IMR-90 (cell line): ENCODE measurements around the gene BMERB1. TPM values are rescaled to one million over a fixed set of nuclear protein-coding genes. Genes with fewer than 3 reads are reported as not detected.

ENCODE experiments used
- ATAC-seq: fragments of 200-7000 bp; cut with Tn5 transposase; 2 replicates; pipeline ENCODE4 v1.9.1; 2020; ENCODE audit warnings: low read depth, mild to moderate bottlenecking, moderate library complexity
- BruUV-seq: library from RNA; stranded (reverse); fragments of 400-500 nt; replicated peaks from 2 replicates; lab custom pipeline; 2021; lab: Mats Ljungman, UMichigan
- CTCF ChIA-PET: fragments of 300-600 bp; formaldehyde crosslinking; extraction: SDS; loops from one replicate; lab custom pipeline; 2021; ENCODE audit warnings: antibody characterized with exemption; lab: Yijun Ruan, JAX
- POLR2A ChIA-PET: fragments of 300-600 bp; sonication (Branson Sonifier 250); formaldehyde crosslinking; loops from one replicate; lab custom pipeline; 2022; ENCODE audit warnings: antibody characterized with exemption; ENCODE audit not compliant: unreplicated experiment; lab: Charles Lee
- DNase-seq: peaks from one replicate; pipeline ENCODE4 v3.0.0; 2013
- H2AFZ ChIP-seq: replicated peaks from 2 replicates; pipeline ENCODE3; 2013; ENCODE audit warnings: low read length, mild to moderate bottlenecking; ENCODE audit not compliant: poor library complexity
- H2AK5ac ChIP-seq: 2 replicates; pipeline ENCODE4 v1.6.1; 2013; ENCODE audit warnings: low read depth, low read length, inconsistent platforms
- H2AK9ac ChIP-seq: replicated peaks from 2 replicates; pipeline ENCODE3; 2013; ENCODE audit warnings: mild to moderate bottlenecking, low read depth, low read length, moderate library complexity; ENCODE audit not compliant: poor library complexity
- H2BK120ac ChIP-seq: 2 replicates; pipeline ENCODE4 v1.6.1; 2013; ENCODE audit warnings: low read depth, low read length, inconsistent platforms
- H2BK15ac ChIP-seq: 3 replicates; pipeline ENCODE4 v1.6.1; 2013; ENCODE audit warnings: low read depth, low read length, inconsistent platforms
- H2BK20ac ChIP-seq: 2 replicates; pipeline ENCODE4 v1.6.1; 2013; ENCODE audit warnings: low read depth, mild to moderate bottlenecking, inconsistent platforms, low read length, moderate library complexity
- H2BK5ac ChIP-seq: 2 replicates; pipeline ENCODE4 v1.6.1; 2013; ENCODE audit warnings: mild to moderate bottlenecking, low read depth, low read length, inconsistent platforms; ENCODE audit not compliant: poor library complexity, severe bottlenecking
- H3K14ac ChIP-seq: replicated peaks from 2 replicates; pipeline ENCODE4 v1.6.1; 2013; ENCODE audit warnings: low read depth, low read length, inconsistent platforms
- H3K18ac ChIP-seq: 2 replicates; pipeline ENCODE4 v1.6.1; 2013; ENCODE audit warnings: low read depth, low read length, control low read depth
- H3K23ac ChIP-seq: 2 replicates; pipeline ENCODE4 v1.6.1; 2013; ENCODE audit warnings: low read depth, low read length, inconsistent platforms
- H3K27ac ChIP-seq: 2 replicates; pipeline ENCODE4 v1.5.1; 2013; ENCODE audit warnings: mild to moderate bottlenecking, control low read depth, low read length; ENCODE audit not compliant: insufficient read depth
- H3K27me3 ChIP-seq: 2 replicates; pipeline ENCODE4 v1.6.1; 2013; ENCODE audit warnings: low read length; ENCODE audit not compliant: control insufficient read depth, insufficient read depth
- H3K36me3 ChIP-seq: 2 replicates; pipeline ENCODE4 v1.6.1; 2013; ENCODE audit warnings: low read length, mixed read lengths; ENCODE audit not compliant: control insufficient read depth, insufficient read depth
- H3K4ac ChIP-seq: 2 replicates; pipeline ENCODE4 v1.6.1; 2013; ENCODE audit warnings: low read depth, low read length, inconsistent platforms
- H3K4me1 ChIP-seq: 2 replicates; pipeline ENCODE4 v1.6.1; 2013; ENCODE audit warnings: low read length, mixed read lengths; ENCODE audit not compliant: control insufficient read depth, insufficient read depth
- H3K4me2 ChIP-seq: 2 replicates; pipeline ENCODE4 v1.6.1; 2013; ENCODE audit warnings: low read depth, mild to moderate bottlenecking, control low read depth, low read length, moderate library complexity
- H3K4me3 ChIP-seq: 2 replicates; pipeline ENCODE4 v1.5.1; 2013; ENCODE audit warnings: low read depth, mild to moderate bottlenecking, control low read depth, low read length, moderate library complexity; ENCODE audit not compliant: insufficient read depth
- H3K56ac ChIP-seq: 2 replicates; pipeline ENCODE4 v1.6.1; 2013; ENCODE audit warnings: low read length, inconsistent platforms; ENCODE audit not compliant: insufficient read depth; ENCODE audit errors: extremely low read depth
- H3K79me1 ChIP-seq, 2 experiments: 2 replicates each; pipeline ENCODE4 v1.6.1; 2013; ENCODE audit warnings: low read length in 2 of 2, inconsistent platforms in 1 of 2, low read depth in 1 of 2
- H3K9ac ChIP-seq: 2 replicates; pipeline ENCODE4 v1.6.1; 2013; ENCODE audit warnings: low read depth, low read length, control low read depth
- H3K9me1 ChIP-seq: 2 replicates; pipeline ENCODE4 v1.6.1; 2013; ENCODE audit warnings: low read length, inconsistent platforms; ENCODE audit not compliant: insufficient read depth
- H3K9me3 ChIP-seq: 2 replicates; pipeline ENCODE4 v1.6.1; 2013; ENCODE audit warnings: low read length; ENCODE audit not compliant: control insufficient read depth, insufficient read depth
- H4K20me1 ChIP-seq: 2 replicates; pipeline ENCODE4 v1.6.1; 2013; ENCODE audit warnings: low read length, inconsistent platforms; ENCODE audit not compliant: insufficient read depth
- H4K5ac ChIP-seq: 2 replicates; pipeline ENCODE4 v1.6.1; 2013; ENCODE audit warnings: mild to moderate bottlenecking, low read depth, low read length, control low read depth
- H4K8ac ChIP-seq, 2 experiments: 2 replicates each; pipeline ENCODE4 v1.6.1; 2013; ENCODE audit warnings: low read depth in 2 of 2, low read length in 2 of 2, control low read depth in 1 of 2, inconsistent platforms in 1 of 2
- H4K91ac ChIP-seq: 2 replicates; pipeline ENCODE4 v1.6.1; 2013; ENCODE audit warnings: low read depth, low read length, inconsistent platforms; ENCODE audit not compliant: insufficient read depth
- BHLHE40 ChIP-seq: fragments of 150-350 bp; IDR thresholded peaks from 2 replicates; pipeline ENCODE4 v1.6.1; 2016; ENCODE audit warnings: mild to moderate bottlenecking, low read depth, low read length
- CEBPB ChIP-seq: IDR thresholded peaks from 2 replicates; pipeline ENCODE4 v1.6.1; 2012; ENCODE audit warnings: low read depth, low read length, improper control_type of control experiment
- CHD1 ChIP-seq: IDR thresholded peaks from 2 replicates; pipeline ENCODE4 v1.6.1; 2012; ENCODE audit warnings: low read depth, low read length, improper control_type of control experiment
- CTCF ChIP-seq: conservative IDR thresholded peaks from 2 replicates; pipeline ENCODE4 v1.5.1; 2012; ENCODE audit warnings: mild to moderate bottlenecking, low read depth, low read length, improper control_type of control experiment
- FOS ChIP-seq: fragments of 150-350 bp; IDR thresholded peaks from 2 replicates; pipeline ENCODE4 v1.6.1; 2016; ENCODE audit warnings: low read depth, low read length
- MAFK ChIP-seq: IDR thresholded peaks from 2 replicates; pipeline ENCODE4 v1.6.1; 2012; ENCODE audit warnings: low read depth, low read length, improper control_type of control experiment
- MAZ ChIP-seq: IDR thresholded peaks from 2 replicates; pipeline ENCODE4 v1.6.1; 2012; ENCODE audit warnings: low read depth, mild to moderate bottlenecking, low read length, improper control_type of control experiment, moderate library complexity, borderline replicate concordance
- MXI1 ChIP-seq: IDR thresholded peaks from 2 replicates; pipeline ENCODE4 v1.6.1; 2012; ENCODE audit warnings: low read depth, mild to moderate bottlenecking, low read length, moderate library complexity, borderline replicate concordance
- NFE2L2 ChIP-seq: fragments of 150-350 bp; IDR thresholded peaks from 2 replicates; pipeline ENCODE4 v1.6.1; 2016; ENCODE audit warnings: low read depth, mild to moderate bottlenecking, low read length
- POLR2A ChIP-seq: IDR thresholded peaks from 2 replicates; pipeline ENCODE4 v1.6.1; 2012; ENCODE audit warnings: mild to moderate bottlenecking, low read depth, low read length
- RCOR1 ChIP-seq: IDR thresholded peaks from 2 replicates; pipeline ENCODE4 v1.6.1; 2012; ENCODE audit warnings: mild to moderate bottlenecking, low read length, improper control_type of control experiment; ENCODE audit not compliant: insufficient replicate concordance
- RFX5 ChIP-seq: IDR thresholded peaks from 2 replicates; pipeline ENCODE4 v1.8.0; 2012; ENCODE audit warnings: low read depth, mild to moderate bottlenecking, low read length, moderate library complexity
- SMC3 ChIP-seq: fragments of 150-350 bp; IDR thresholded peaks from 2 replicates; pipeline ENCODE4 v1.6.1; 2016; ENCODE audit warnings: low read depth, mild to moderate bottlenecking, antibody characterized with exemption, low read length, moderate library complexity
- WGBS, 2 experiments: methylation state at CpG; one replicate each; pipeline versions ENCODE4 v1.1.5 to v1.1.7; 2013; ENCODE audit warnings: missing lambda C conversion rate in 2 of 2; ENCODE audit not compliant: insufficient read length in 1 of 2; ENCODE audit errors: extremely low coverage in 2 of 2; 5-methylcytosine and 5-hydroxymethylcytosine counted together
- dilution Hi-C: fragments of 300-500 bp; cut with HindIII; formaldehyde crosslinking; loops from one replicate; pipeline ENCODE4 v1.14.3; 2018; ENCODE audit warnings: low sequenced_read_pairs; ENCODE audit not compliant: unreplicated experiment
- in situ Hi-C: fragments of 300-500 bp; cut with MboI; formaldehyde crosslinking; loops from 3 replicates; pipeline ENCODE4 v1.14.3; 2019; ENCODE audit warnings: low sequenced_read_pairs, inconsistent platforms, mixed read lengths
- intact Hi-C: fragments of 100-400 bp; cut with micrococcal nuclease; formaldehyde crosslinking; loops from 2 replicates; pipeline ENCODE4 v1.10.0; 2022
- polyA plus RNA-seq, 3 experiments: library from polyadenylated mRNA; depleted of rRNA; stranded (reverse); fragments of >200 nt; gene quantifications; 2 replicates each; pipeline ENCODE4 v1.2.3, GENCODE V29; 2012; ENCODE audit warnings: low replicate concordance in 1 of 3
- total RNA-seq: library from RNA; depleted of rRNA; stranded (reverse); fragments of >200 nt; gene quantifications from 2 replicates; pipeline ENCODE4 v1.2.3, GENCODE V29; 2012

Gene BMERB1
- total and polyA plus RNA-seq, 2 of the 4 experiments (the other 2 are of a cell fraction) = 22.6 to 32.9 TPM

DNA sequence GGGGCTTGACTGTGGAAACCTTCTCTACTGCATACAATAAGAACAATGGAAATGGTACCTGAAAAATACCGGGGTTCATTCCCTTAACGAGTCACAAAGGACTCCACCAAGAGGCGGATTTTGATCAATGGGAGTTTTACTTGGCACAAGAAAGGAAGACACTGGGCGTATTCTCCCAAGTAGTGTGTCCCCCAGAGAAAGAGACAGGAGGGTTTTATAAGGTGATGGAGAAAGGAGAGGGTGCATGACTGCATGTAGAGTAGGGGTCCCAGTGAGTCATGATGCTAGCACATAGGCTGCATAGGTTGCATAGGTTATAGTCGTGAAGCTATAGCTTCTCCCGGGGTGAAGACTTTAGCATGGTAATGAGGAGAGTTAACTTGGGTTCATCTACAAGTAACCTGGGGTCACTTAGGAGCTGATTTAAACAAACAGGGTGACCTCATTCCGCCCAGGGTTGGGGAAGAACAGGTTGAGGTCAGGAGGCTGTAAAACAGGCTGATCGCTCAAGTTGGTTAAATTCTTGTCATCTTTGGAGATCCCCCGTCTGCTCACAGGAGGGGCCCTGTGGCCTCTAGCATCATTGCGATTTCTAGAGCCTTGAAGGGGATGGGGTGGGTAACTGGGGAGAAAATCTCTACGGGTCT lies 37.3 kb upstream of the BMERB1 start:
- no peak overlapping the region for H3K18ac ChIP-seq
- no peak overlapping the region for H3K23ac ChIP-seq
- dilution Hi-C loops (no loop called here), intact Hi-C loops (no loop called here), in situ Hi-C loops (no loop called here)
- H2AK5ac ChIP-seq = no peak overlapping the region
- 70% methylated on average over 2 of the region's 11 CpGs; no CpG with 5 or more reads in 1 of the 2 experiments for WGBS, 2 experiments
- no peak overlapping the region for H2AFZ ChIP-seq
- no peak overlapping the region for H3K9ac ChIP-seq
- no peaks in the 10 kb centered on the region for H3K36me3 ChIP-seq
- no peak overlapping the region for H3K4ac ChIP-seq
- no peak overlapping the region for H3K14ac ChIP-seq
- no peak overlapping the region for H2BK15ac ChIP-seq
- ATAC-seq (no peak), DNase-seq (no peak)
- no peaks in the 10 kb centered on the region for H4K20me1 ChIP-seq
- no peak overlapping the region for H4K5ac ChIP-seq
- no peak for TF ChIP-seq NFE2L2
- no peak for TF ChIP-seq CEBPB
- TF ChIP-seq FOS = no peak
- no peak for TF ChIP-seq CHD1
- no peak for TF ChIP-seq MAZ
- no peak for TF ChIP-seq MXI1
- TF ChIP-seq POLR2A = no peak
- no peak for TF ChIP-seq CTCF
- no peak for TF ChIP-seq RCOR1
- no peak for TF ChIP-seq MAFK
- TF ChIP-seq SMC3 = no peak
- TF ChIP-seq RFX5 = no peak
- no peak for TF ChIP-seq BHLHE40
- H2BK20ac ChIP-seq = no peak overlapping the region
- no peak overlapping the region for H3K56ac ChIP-seq
- no TSS peak for BruUV-seq
- H3K4me2 ChIP-seq = no peak overlapping the region
- no peak overlapping the region for H4K91ac ChIP-seq
- no peak overlapping the region for H4K8ac ChIP-seq
- ChIA-PET CTCF (interaction anchor here (0.6 kb wide), 1 partner anchor 712 kb away, joined by 4 read pairs; no protein-coding TSS in a partner anchor), POLR2A (no interaction called here)
- H2BK5ac ChIP-seq = no peak overlapping the region
- H3K79me1 ChIP-seq = no peaks in the 10 kb centered on the region
- no peaks in the 10 kb centered on the region for H3K9me3 ChIP-seq
- peaks cover 12% of the 10 kb centered on the region for H3K27me3 ChIP-seq
- no peak overlapping the region for H3K27ac ChIP-seq
- no peak overlapping the region for H2BK120ac ChIP-seq
- no peak overlapping the region for H3K4me3 ChIP-seq
- H3K9me1 ChIP-seq = no peaks in the 10 kb centered on the region
- H2AK9ac ChIP-seq = no peak overlapping the region
- H3K4me1 ChIP-seq = no peaks in the 10 kb centered on the region
